HG02870 (cell line): Measurements from ENCODE around the gene GCNT2.
"Not testable (repeated sequence)": the region's sequence is repeated elsewhere in the genome, so short reads cannot be mapped to it uniquely, and the experiment has no call there.

Experiments used
- ATAC-seq: cut with Tn5 transposase; IDR thresholded peaks from one replicate; pipeline ENCODE4 v1.9.1; 2021; ENCODE audit warnings: mild to moderate bottlenecking, moderate library complexity; ENCODE audit not compliant: unreplicated experiment

Gene GCNT2

GRCh38 chr6:10521104-10521808 lies at the start of gene GCNT2:
Gene GCNT2 (plus strand): TSS chr6:10521351. CDS start chr6:10528912, 7,561 bp downstream.
- peak; percentile 48 for ATAC-seq

GRCh38 chr6:10472634-10473033 lies 48.5 kb upstream of the GCNT2 start:
- ATAC-seq: no peak

GRCh38 chr6:10478187-10479040 lies 42.7 kb upstream of the GCNT2 start:
- peak; percentile 68 for ATAC-seq

- ATAC-seq: no peak
Observed at GRCh38 chr6:10479939-10480700, 41.0 kb upstream of the GCNT2 start.

GRCh38 chr6:10481101-10481500 lies 40.0 kb upstream of the GCNT2 start:
- no peak for ATAC-seq

- no peak for ATAC-seq
Observed at GRCh38 chr6:10482636-10483257, 38.4 kb upstream of the GCNT2 start.

GRCh38 chr6:10484912-10485311 lies 36.2 kb upstream of the GCNT2 start:
- ATAC-seq: no peak

GRCh38 chr6:10485406-10485805 lies 35.7 kb upstream of the GCNT2 start:
- ATAC-seq: no peak

- no peak for ATAC-seq
Observed at GRCh38 chr6:10486215-10486614, 34.9 kb upstream of the GCNT2 start.

- ATAC-seq: not testable (repeated sequence)
Observed at GRCh38 chr6:10486944-10487588, 34.1 kb upstream of the GCNT2 start.

GRCh38 chr6:10487668-10488327 lies 33.4 kb upstream of the GCNT2 start:
- ATAC-seq: no peak

- ATAC-seq: no peak
Observed at GRCh38 chr6:10491463-10491862, 29.7 kb upstream of the GCNT2 start.

- not testable (repeated sequence) for ATAC-seq
Observed at GRCh38 chr6:10491905-10492304, 29.2 kb upstream of the GCNT2 start.

GRCh38 chr6:10495029-10495428 lies 26.1 kb upstream of the GCNT2 start:
- ATAC-seq: no peak

- ATAC-seq: no peak
Observed at GRCh38 chr6:10505529-10505928, 15.6 kb upstream of the GCNT2 start.

GRCh38 chr6:10507298-10507697 lies 13.9 kb upstream of the GCNT2 start:
- ATAC-seq: no peak

- ATAC-seq: no peak
Observed at GRCh38 chr6:10507715-10508114, 13.4 kb upstream of the GCNT2 start.

- ATAC-seq: peak; percentile 90
Observed at GRCh38 chr6:10510592-10511367, 10.4 kb upstream of the GCNT2 start.

GRCh38 chr6:10511477-10511876 lies 9.7 kb upstream of the GCNT2 start:
- ATAC-seq: no peak
